Esophagus squamous epithelium (tissue), 4 donors: ENCODE results near the gene INTS4.
"Not testable (repeated sequence)": the region's sequence is repeated elsewhere in the genome, so short reads cannot be mapped to it uniquely, and the experiment has no call there.

Experiments used
- POLR2A ChIP-seq, 4 donors: fragments of 450-650 bp; IDR thresholded peaks; one replicate each; pipeline ENCODE4 v1.6.1; 2017; ENCODE audit warnings: antibody characterized with exemption in 4 of 4, mild to moderate bottlenecking in 4 of 4, moderate library complexity in 3 of 4
- TF ChIP-seq, protein P1 (sequence below), 6 experiments: fragments of 450-650 bp in 4 of 6; fragments of 200-600 bp in 2 of 6; sonication (generic) in 2 of 6; IDR thresholded peaks; one replicate each; pipeline ENCODE4 v1.5.1; 2016 to 2019; ENCODE audit warnings: antibody characterized with exemption in 6 of 6, mild to moderate bottlenecking in 4 of 6, moderate library complexity in 4 of 6

- TF ChIP-seq, protein P1, sequence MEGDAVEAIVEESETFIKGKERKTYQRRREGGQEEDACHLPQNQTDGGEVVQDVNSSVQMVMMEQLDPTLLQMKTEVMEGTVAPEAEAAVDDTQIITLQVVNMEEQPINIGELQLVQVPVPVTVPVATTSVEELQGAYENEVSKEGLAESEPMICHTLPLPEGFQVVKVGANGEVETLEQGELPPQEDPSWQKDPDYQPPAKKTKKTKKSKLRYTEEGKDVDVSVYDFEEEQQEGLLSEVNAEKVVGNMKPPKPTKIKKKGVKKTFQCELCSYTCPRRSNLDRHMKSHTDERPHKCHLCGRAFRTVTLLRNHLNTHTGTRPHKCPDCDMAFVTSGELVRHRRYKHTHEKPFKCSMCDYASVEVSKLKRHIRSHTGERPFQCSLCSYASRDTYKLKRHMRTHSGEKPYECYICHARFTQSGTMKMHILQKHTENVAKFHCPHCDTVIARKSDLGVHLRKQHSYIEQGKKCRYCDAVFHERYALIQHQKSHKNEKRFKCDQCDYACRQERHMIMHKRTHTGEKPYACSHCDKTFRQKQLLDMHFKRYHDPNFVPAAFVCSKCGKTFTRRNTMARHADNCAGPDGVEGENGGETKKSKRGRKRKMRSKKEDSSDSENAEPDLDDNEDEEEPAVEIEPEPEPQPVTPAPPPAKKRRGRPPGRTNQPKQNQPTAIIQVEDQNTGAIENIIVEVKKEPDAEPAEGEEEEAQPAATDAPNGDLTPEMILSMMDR (IDR thresholded peaks at IDR 0.05), result not testable (repeated sequence)
- TF ChIP-seq POLR2A (IDR thresholded peaks at IDR 0.05), result not testable (repeated sequence)
These were observed 46.9 kb upstream of the INTS4 start for GRCh38 chr11:78041380-78041719.
